Right lobe of liver (tissue), 4 donors: ENCODE results near the gene PRSS8.

Source experiments
- POLR2A ChIP-seq: fragments of 450-650 bp; IDR thresholded peaks from one replicate; pipeline ENCODE4 v1.6.1; 2017; ENCODE audit warnings: antibody characterized with exemption, mild to moderate bottlenecking
- TF ChIP-seq, protein P1 (sequence below), 4 donors: fragments of 200-600 bp in 3 of 4; fragments of 450-650 bp in 1 of 4; IDR thresholded peaks; one replicate each; pipeline versions ENCODE4 v1.5.1 to v1.8.0; 2016 to 2022; ENCODE audit warnings: antibody characterized with exemption in 4 of 4, mild to moderate bottlenecking in 2 of 4
- donor health status: DM: no; HTN: no; CAD: no.
- donor health status: DM: no; HTN: no; CAD: no.
- donor health status: DM: no; HTN: yes; CAD: no.

DNA sequence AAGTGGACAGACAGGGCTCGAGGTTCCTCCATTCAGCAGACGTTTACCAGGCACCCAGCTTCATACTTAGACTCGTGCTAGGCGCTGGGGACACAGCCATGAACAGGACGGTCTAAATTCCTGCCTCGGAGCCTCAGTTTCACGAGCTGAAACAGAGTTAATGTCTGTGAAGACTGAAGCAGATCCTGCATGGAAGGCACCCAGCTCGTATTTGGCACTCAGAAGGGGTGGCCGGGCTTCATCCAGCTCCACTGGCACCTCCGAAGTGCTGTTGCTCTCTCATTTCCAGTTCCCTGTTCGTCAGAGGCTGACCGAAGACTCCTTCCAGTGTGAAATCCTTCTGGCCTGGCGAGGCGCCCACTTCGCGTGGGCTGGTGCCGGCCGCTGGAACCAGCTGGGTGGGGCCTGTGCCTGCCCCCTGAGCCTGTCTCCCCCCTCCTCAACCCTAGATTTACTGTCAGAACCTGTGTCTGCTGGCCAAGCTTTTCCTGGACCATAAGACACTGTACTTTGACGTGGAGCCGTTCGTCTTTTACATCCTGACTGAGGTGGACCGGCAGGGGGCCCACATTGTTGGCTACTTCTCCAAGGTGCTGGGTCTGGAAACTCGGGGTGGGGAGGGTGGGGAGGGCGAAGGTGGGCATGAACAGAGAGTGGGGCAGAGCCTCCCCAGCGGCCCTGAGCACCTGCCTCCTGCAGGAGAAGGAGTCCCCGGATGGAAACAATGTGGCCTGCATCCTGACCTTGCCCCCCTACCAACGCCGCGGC, 5.8 kb downstream of the PRSS8 start:
- TF ChIP-seq, protein P1, sequence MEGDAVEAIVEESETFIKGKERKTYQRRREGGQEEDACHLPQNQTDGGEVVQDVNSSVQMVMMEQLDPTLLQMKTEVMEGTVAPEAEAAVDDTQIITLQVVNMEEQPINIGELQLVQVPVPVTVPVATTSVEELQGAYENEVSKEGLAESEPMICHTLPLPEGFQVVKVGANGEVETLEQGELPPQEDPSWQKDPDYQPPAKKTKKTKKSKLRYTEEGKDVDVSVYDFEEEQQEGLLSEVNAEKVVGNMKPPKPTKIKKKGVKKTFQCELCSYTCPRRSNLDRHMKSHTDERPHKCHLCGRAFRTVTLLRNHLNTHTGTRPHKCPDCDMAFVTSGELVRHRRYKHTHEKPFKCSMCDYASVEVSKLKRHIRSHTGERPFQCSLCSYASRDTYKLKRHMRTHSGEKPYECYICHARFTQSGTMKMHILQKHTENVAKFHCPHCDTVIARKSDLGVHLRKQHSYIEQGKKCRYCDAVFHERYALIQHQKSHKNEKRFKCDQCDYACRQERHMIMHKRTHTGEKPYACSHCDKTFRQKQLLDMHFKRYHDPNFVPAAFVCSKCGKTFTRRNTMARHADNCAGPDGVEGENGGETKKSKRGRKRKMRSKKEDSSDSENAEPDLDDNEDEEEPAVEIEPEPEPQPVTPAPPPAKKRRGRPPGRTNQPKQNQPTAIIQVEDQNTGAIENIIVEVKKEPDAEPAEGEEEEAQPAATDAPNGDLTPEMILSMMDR (IDR thresholded peaks at IDR 0.05), result no peak
- TF ChIP-seq POLR2A, result no peak
